Osteoblast (primary cell): Measurements from ENCODE around the gene GPR78. TPM values are rescaled to one million over a fixed set of nuclear protein-coding genes. Genes with fewer than 3 reads are reported as not detected.

ENCODE experiments used
- DNase-seq: peaks from one replicate; pipeline ENCODE4 v3.0.0; 2011; ENCODE audit warnings: low spot score, mixed read lengths; ENCODE audit not compliant: insufficient read length; ENCODE audit errors: missing footprints
- H2AFZ ChIP-seq: 2 replicates; pipeline ENCODE4 v1.6.0; 2011; ENCODE audit warnings: mild to moderate bottlenecking, low read length
- H3K27ac ChIP-seq: 2 replicates; pipeline ENCODE4 v1.5.1; 2011; ENCODE audit warnings: mild to moderate bottlenecking, low read depth, low read length, moderate library complexity
- H3K27me3 ChIP-seq: 2 replicates; pipeline ENCODE4 v1.6.0; 2012; ENCODE audit warnings: mild to moderate bottlenecking, control low read depth, inconsistent platforms, low read length, moderate library complexity; ENCODE audit not compliant: insufficient read depth
- H3K36me3 ChIP-seq: 2 replicates; pipeline ENCODE4 v1.5.1; 2011; ENCODE audit warnings: mild to moderate bottlenecking, low read length, control low read depth, moderate library complexity; ENCODE audit not compliant: insufficient read depth
- H3K4me1 ChIP-seq: 2 replicates; pipeline ENCODE4 v1.5.1; 2011; ENCODE audit warnings: mild to moderate bottlenecking, low read length, control low read depth, moderate library complexity; ENCODE audit not compliant: insufficient read depth
- H3K4me2 ChIP-seq: 2 replicates; pipeline ENCODE4 v1.6.0; 2011; ENCODE audit warnings: mild to moderate bottlenecking, low read length; ENCODE audit not compliant: insufficient read depth
- H3K4me3 ChIP-seq: fragments of 200-600 bp; sonication (generic); 3 replicates; pipeline ENCODE4 v1.5.1; 2012; ENCODE audit warnings: mild to moderate bottlenecking, low read length, inconsistent platforms; ENCODE audit not compliant: insufficient read depth
- H3K79me2 ChIP-seq: 2 replicates; pipeline ENCODE4 v1.6.0; 2012; ENCODE audit warnings: mild to moderate bottlenecking, low read length, control low read depth, inconsistent platforms; ENCODE audit not compliant: insufficient read depth
- H3K9me3 ChIP-seq: 2 replicates; pipeline ENCODE4 v1.5.1; 2011; ENCODE audit warnings: low read depth, low read length, control low read depth
- H4K20me1 ChIP-seq: 2 replicates; pipeline ENCODE4 v1.6.0; 2012; ENCODE audit warnings: mild to moderate bottlenecking, low read length, control low read depth; ENCODE audit not compliant: insufficient read depth
- total RNA-seq: library from RNA; depleted of rRNA; stranded (reverse); fragments of >200 nt; gene quantifications from 2 replicates; pipeline ENCODE4 v1.2.3, GENCODE V29; 2012
- TF ChIP-seq, protein P1 (sequence below): IDR thresholded peaks from 2 replicates; pipeline ENCODE4 v1.5.1; 2011; ENCODE audit warnings: mild to moderate bottlenecking, low read depth, low read length, moderate library complexity; ENCODE audit errors: extremely low read depth

GPR78 gene
- total RNA-seq, 1 donor: 1.8 TPM

DNA sequence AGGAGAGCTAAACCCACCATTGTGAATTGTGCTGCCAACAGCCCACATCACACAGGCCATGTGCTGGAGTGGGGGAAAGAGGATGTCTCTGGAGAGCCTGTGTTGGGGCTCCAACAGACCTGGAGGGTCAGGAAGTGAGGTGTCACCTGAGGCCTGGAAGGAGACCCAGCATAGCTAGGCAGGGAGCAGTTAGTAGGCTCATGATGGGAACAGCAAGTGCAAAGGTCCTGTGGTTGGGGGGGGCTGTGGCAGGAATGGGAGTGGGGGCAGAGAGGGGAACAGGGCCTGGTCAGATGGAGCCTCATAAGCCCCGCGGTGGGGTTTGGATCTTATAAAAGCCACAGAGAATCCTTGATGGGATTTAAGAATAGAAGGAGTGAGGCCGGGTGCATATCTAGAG lies 35.9 kb upstream of the GPR78 start:
- peak; percentile 54 for DNase-seq
- peaks cover 27% of the 10 kb centered on the region for H3K4me1 ChIP-seq
- H3K9me3 ChIP-seq: no peaks in the 10 kb centered on the region
- no peak overlapping the region for H3K4me3 ChIP-seq
- no peaks in the 10 kb centered on the region for H3K79me2 ChIP-seq
- no peaks in the 10 kb centered on the region for H4K20me1 ChIP-seq
- H3K36me3 ChIP-seq: no peaks in the 10 kb centered on the region
- no peaks in the 10 kb centered on the region for H3K27me3 ChIP-seq
- no peak overlapping the region for H2AFZ ChIP-seq
- TF ChIP-seq, protein P1, sequence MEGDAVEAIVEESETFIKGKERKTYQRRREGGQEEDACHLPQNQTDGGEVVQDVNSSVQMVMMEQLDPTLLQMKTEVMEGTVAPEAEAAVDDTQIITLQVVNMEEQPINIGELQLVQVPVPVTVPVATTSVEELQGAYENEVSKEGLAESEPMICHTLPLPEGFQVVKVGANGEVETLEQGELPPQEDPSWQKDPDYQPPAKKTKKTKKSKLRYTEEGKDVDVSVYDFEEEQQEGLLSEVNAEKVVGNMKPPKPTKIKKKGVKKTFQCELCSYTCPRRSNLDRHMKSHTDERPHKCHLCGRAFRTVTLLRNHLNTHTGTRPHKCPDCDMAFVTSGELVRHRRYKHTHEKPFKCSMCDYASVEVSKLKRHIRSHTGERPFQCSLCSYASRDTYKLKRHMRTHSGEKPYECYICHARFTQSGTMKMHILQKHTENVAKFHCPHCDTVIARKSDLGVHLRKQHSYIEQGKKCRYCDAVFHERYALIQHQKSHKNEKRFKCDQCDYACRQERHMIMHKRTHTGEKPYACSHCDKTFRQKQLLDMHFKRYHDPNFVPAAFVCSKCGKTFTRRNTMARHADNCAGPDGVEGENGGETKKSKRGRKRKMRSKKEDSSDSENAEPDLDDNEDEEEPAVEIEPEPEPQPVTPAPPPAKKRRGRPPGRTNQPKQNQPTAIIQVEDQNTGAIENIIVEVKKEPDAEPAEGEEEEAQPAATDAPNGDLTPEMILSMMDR: no peak
- no peak overlapping the region for H3K27ac ChIP-seq
- H3K4me2 ChIP-seq: no peak overlapping the region

DNA sequence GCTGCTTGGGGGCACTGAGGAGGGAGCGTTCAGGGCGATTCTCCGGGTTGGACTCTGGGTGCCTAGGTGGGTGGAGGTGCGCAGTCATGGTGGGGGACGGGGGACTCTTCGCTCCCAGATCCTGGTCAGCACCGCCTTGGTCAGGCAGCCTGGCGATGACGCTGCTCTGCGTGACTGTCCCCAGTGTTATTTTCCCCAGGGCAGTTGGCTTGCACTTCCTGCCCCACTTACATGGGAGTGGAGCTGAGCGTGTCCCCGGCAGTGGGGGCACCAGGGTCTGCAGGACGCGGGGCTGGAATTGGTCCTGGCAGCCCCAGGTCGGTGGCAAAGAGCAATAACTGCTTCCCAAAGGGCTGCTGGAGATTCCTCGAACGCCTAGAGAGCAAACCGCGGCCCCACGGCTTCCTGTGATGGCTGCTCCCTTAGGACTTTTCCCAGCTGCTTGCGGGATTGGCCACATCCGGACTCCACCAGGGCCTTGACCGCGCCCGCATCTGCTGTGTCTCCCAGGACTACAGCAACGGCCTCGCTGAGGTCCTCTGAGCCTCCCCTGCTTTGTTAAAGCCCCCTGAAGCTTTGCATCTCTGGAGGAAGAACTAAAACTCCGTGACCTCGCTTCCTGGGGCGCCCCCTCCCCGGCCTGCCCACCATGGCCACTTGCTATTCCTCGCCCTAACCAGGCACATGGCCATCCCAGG lies 35.3 kb upstream of the GPR78 start:
- Histone ChIP-seq H3K36me3 (no peaks in the 10 kb centered on the region), H3K27me3 (no peaks in the 10 kb centered on the region), H3K27ac (no peak overlapping the region), H3K4me1 (peaks cover 27% of the 10 kb centered on the region), H3K9me3 (no peaks in the 10 kb centered on the region), H2AFZ (peak overlapping the region; percentile 72), H3K4me3 (peak overlapping the region; percentile 25), H3K79me2 (no peaks in the 10 kb centered on the region), H3K4me2 (peak overlapping the region; percentile 60), H4K20me1 (no peaks in the 10 kb centered on the region)
- peak; percentile 92 for DNase-seq
- TF ChIP-seq, protein P1: no peak

DNA sequence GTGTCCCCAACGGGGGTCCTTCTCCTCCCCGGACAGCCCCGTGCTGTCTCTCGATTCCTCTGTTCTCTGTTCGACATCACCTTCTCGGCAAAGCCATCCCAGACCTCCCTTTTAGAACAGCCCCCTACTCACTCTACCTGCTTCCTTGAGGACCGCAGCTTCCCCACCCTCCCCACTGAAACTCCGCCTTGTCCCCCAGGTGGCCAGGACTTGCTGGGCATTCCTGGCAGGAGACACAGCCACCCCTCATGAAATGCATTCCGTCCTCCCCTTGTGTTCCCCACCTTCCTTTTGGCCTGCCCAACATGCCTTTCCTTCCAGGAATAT lies 34.8 kb upstream of the GPR78 start:
- H4K20me1 ChIP-seq: no peaks in the 10 kb centered on the region
- no peak for DNase-seq
- H3K27ac ChIP-seq: no peak overlapping the region
- H3K4me3 ChIP-seq: no peak overlapping the region
- H3K36me3 ChIP-seq: no peaks in the 10 kb centered on the region
- H3K4me2 ChIP-seq: peak overlapping the region; percentile 60
- H3K4me1 ChIP-seq: peaks cover 22% of the 10 kb centered on the region
- no peaks in the 10 kb centered on the region for H3K27me3 ChIP-seq
- no peak overlapping the region for H2AFZ ChIP-seq
- H3K79me2 ChIP-seq: no peaks in the 10 kb centered on the region
- no peaks in the 10 kb centered on the region for H3K9me3 ChIP-seq
- TF ChIP-seq, protein P1: no peak

DNA sequence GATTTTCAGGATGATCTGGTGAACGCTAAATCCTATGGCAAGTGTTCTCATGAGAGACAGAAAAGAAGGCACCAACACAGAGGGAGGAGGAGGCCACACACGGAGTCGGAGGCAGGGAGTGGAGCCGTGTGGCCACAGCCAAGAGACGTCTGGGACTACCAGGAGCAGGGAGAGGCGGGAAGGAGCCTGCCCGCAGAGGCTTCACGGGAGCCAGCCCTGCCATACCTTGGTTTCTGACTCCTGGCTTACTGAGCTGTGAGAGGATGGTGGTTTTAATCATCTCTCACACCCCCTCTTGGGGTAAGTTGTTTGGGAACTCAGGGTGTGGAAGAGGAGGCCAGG lies 33.5 kb upstream of the GPR78 start:
- H3K4me1 ChIP-seq: peaks cover 22% of the 10 kb centered on the region
- H4K20me1 ChIP-seq: no peaks in the 10 kb centered on the region
- TF ChIP-seq, protein P1: no peak
- H2AFZ ChIP-seq: no peak overlapping the region
- peak overlapping the region; percentile 66 for H3K27ac ChIP-seq
- H3K4me3 ChIP-seq: no peak overlapping the region
- H3K36me3 ChIP-seq: no peaks in the 10 kb centered on the region
- H3K9me3 ChIP-seq: no peaks in the 10 kb centered on the region
- H3K27me3 ChIP-seq: no peaks in the 10 kb centered on the region
- DNase-seq: peak; percentile 64
- no peaks in the 10 kb centered on the region for H3K79me2 ChIP-seq
- H3K4me2 ChIP-seq: no peak overlapping the region
